HCT116 (cell line): ENCODE measurements around the gene SFTPB. TPM values are rescaled to one million over a fixed set of nuclear protein-coding genes. Genes with fewer than 3 reads are reported as not detected.

Source experiments
- ATAC-seq: fragments of 200-7000 bp; cut with Tn5 transposase; 2 replicates; pipeline ENCODE4 v1.9.1; 2020; ENCODE audit warnings: mild to moderate bottlenecking, moderate library complexity
- BruUV-seq: library from RNA; stranded (reverse); fragments of 400-500 nt; replicated peaks from 2 replicates; lab custom pipeline; 2021; lab: Mats Ljungman, UMichigan
- CTCF ChIA-PET: fragments of 300-600 bp; sonication (Branson Sonifier 250); formaldehyde crosslinking; loops from one replicate; lab custom pipeline; 2021; ENCODE audit warnings: antibody characterized with exemption; lab: Charles Lee
- POLR2A ChIA-PET: fragments of 300-600, 350-600 bp; sonication (Branson Sonifier 250); formaldehyde crosslinking; loops from one replicate; lab custom pipeline; 2021; ENCODE audit warnings: antibody characterized with exemption; lab: Charles Lee
- RAD21 ChIA-PET, 2 experiments: fragments of 300-600 bp; sonication (Branson Sonifier 250); formaldehyde crosslinking; loops; one replicate each; lab custom pipeline; 2023; ENCODE audit warnings: low total read pairs in 2 of 2; ENCODE audit not compliant: uncharacterized antibody in 2 of 2, unreplicated experiment in 2 of 2, low non-redundant PET in 1 of 2; lab: Charles Lee
- DNase-seq: peaks from one replicate; pipeline ENCODE4 v3.0.0-alpha.2; 2010; ENCODE audit warnings: low read depth, low spot score
- H2AFZ ChIP-seq: fragments of 200-600 bp; shearing (Covaris generic), sonication (generic); 2 replicates; pipeline ENCODE4 v1.6.1; 2017; ENCODE audit warnings: low read depth, mixed run types, mixed read lengths, antibody characterized with exemption, low read length; ENCODE audit not compliant: poor library complexity, severe bottlenecking
- H3K27ac ChIP-seq: 2 replicates; pipeline ENCODE4 v1.5.1; 2012; ENCODE audit warnings: low read depth, low read length
- H3K27me3 ChIP-seq: fragments of 200-600 bp; sonication (generic); 2 replicates; pipeline ENCODE4 v1.6.1; 2016; ENCODE audit warnings: mixed run types, low read length, mixed read lengths; ENCODE audit not compliant: insufficient read depth
- H3K36me3 ChIP-seq, 2 experiments: fragments of 200-500 bp in 1 of 2; fragments of 200-600 bp in 1 of 2; sonication (Bioruptor generic) in 1 of 2; sonication (generic) in 1 of 2; 2 replicates each; pipeline versions ENCODE4 v1.5.1 to v1.6.1; 2014 to 2016; ENCODE audit warnings: low read length in 2 of 2, inconsistent platforms in 1 of 2, mixed read lengths in 1 of 2, mixed run types in 1 of 2; ENCODE audit not compliant: insufficient read depth in 2 of 2, control insufficient read depth in 1 of 2
- H3K4me1 ChIP-seq, 2 experiments: fragments of 200-600 bp in 1 of 2; sonication (generic) in 1 of 2; 2 replicates each; pipeline versions ENCODE4 v1.5.1 to v1.6.1; 2012 to 2017; ENCODE audit warnings: low read length in 2 of 2, inconsistent platforms in 1 of 2, mild to moderate bottlenecking in 1 of 2, mixed read lengths in 1 of 2, mixed run types in 1 of 2, moderate library complexity in 1 of 2; ENCODE audit not compliant: insufficient read depth in 2 of 2, control insufficient read depth in 1 of 2
- H3K4me2 ChIP-seq: fragments of 200-600 bp; sonication (generic); 2 replicates; pipeline ENCODE4 v1.6.1; 2017; ENCODE audit warnings: mixed run types, low read length, mixed read lengths
- H3K4me3 ChIP-seq, 2 experiments: fragments of 200-600 bp in 1 of 2; sonication (generic) in 1 of 2; replicated peaks in 1 of 2; 2 replicates each; pipeline ENCODE4 v1.5.1; 2011 to 2016; ENCODE audit warnings: low read length in 2 of 2, control low read depth in 1 of 2, low read depth in 1 of 2, mild to moderate bottlenecking in 1 of 2, mixed read lengths in 1 of 2, mixed run types in 1 of 2
- H3K79me2 ChIP-seq: fragments of 200-600 bp; sonication (generic); 2 replicates; pipeline ENCODE4 v1.6.1; 2017; ENCODE audit warnings: mild to moderate bottlenecking, mixed run types, low read length, moderate library complexity, mixed read lengths; ENCODE audit not compliant: insufficient read depth
- H3K9ac ChIP-seq: fragments of 200-600 bp; sonication (generic); 2 replicates; pipeline ENCODE4 v1.6.1; 2016; ENCODE audit warnings: low read length, mixed read lengths
- H3K9me2 ChIP-seq: fragments of 200-600 bp; sonication (generic), shearing (Covaris generic); 2 replicates; pipeline ENCODE4 v1.6.1; 2017; ENCODE audit warnings: mixed run types, mild to moderate bottlenecking, moderate library complexity; ENCODE audit not compliant: insufficient read depth
- H3K9me3 ChIP-seq, 2 experiments: fragments of 200-500 bp in 1 of 2; fragments of 200-600 bp in 1 of 2; sonication (Bioruptor generic) in 1 of 2; sonication (generic) in 1 of 2; 2 replicates each; pipeline ENCODE4 v1.6.1; 2014 to 2017; ENCODE audit warnings: low read length in 2 of 2, mixed read lengths in 2 of 2, inconsistent platforms in 1 of 2, low read depth in 1 of 2, mild to moderate bottlenecking in 1 of 2, mixed run types in 1 of 2, moderate library complexity in 1 of 2; ENCODE audit not compliant: control insufficient read depth in 1 of 2, insufficient read depth in 1 of 2
- H4K20me1 ChIP-seq: fragments of 200-600 bp; sonication (generic), shearing (Covaris generic); 2 replicates; pipeline ENCODE4 v1.6.1; 2017; ENCODE audit warnings: mixed run types, mild to moderate bottlenecking, moderate library complexity; ENCODE audit not compliant: insufficient read depth
- CEBPB ChIP-seq: IDR thresholded peaks from 2 replicates; pipeline ENCODE4 v1.6.1; 2012; ENCODE audit warnings: low read depth
- EGR1 ChIP-seq: IDR thresholded peaks from 2 replicates; pipeline ENCODE4 v1.6.1; 2012; ENCODE audit warnings: low read depth
- ELF1 ChIP-seq: IDR thresholded peaks from 2 replicates; pipeline ENCODE4 v1.6.1; 2012; ENCODE audit warnings: low read depth, borderline replicate concordance
- EZH2 ChIP-seq: fragments of 200-600 bp; sonication (generic); IDR thresholded peaks from 2 replicates; pipeline ENCODE4 v1.6.1; 2017; ENCODE audit warnings: antibody characterized with exemption, mixed run types
- FOSL1 ChIP-seq: IDR thresholded peaks from 2 replicates; pipeline ENCODE4 v1.6.1; 2012; ENCODE audit warnings: low read depth
- POLR2A ChIP-seq: IDR thresholded peaks from 2 replicates; pipeline ENCODE4 v1.7.0; 2011; ENCODE audit warnings: borderline replicate concordance; ENCODE audit not compliant: insufficient read depth, insufficient read length; ENCODE audit errors: extremely low read depth
- POLR2AphosphoS5 ChIP-seq: IDR thresholded peaks from 2 replicates; pipeline ENCODE4 v1.6.1; 2011; ENCODE audit warnings: mild to moderate bottlenecking, low read depth, low read length, moderate library complexity
- RAD21 ChIP-seq: IDR thresholded peaks from 2 replicates; pipeline ENCODE4 v1.6.1; 2012; ENCODE audit warnings: low read depth, mild to moderate bottlenecking
- REST ChIP-seq: IDR thresholded peaks from 2 replicates; pipeline ENCODE4 v1.6.1; 2012; ENCODE audit warnings: low read depth
- SIN3A ChIP-seq: IDR thresholded peaks from 2 replicates; pipeline ENCODE4 v1.6.1; 2012; ENCODE audit warnings: low read depth
- SP1 ChIP-seq: IDR thresholded peaks from 2 replicates; pipeline ENCODE4 v1.6.1; 2012; ENCODE audit warnings: low read depth
- SRF ChIP-seq: IDR thresholded peaks from 2 replicates; pipeline ENCODE4 v1.6.1; 2012; ENCODE audit warnings: low read depth
- intact Hi-C: fragments of 100-400 bp; cut with micrococcal nuclease; formaldehyde crosslinking; loops from 2 replicates; pipeline ENCODE4 v1.10.0; 2022
- total RNA-seq: library from RNA; stranded (reverse); gene quantifications from one replicate; pipeline ENCODE4 v1.2.1, GENCODE V29; 2021; ENCODE audit not compliant: unreplicated experiment
- TF ChIP-seq, protein P1 (sequence below): IDR thresholded peaks from 2 replicates; pipeline ENCODE4 v1.6.1; 2011; ENCODE audit warnings: mild to moderate bottlenecking, low read length, moderate library complexity; ENCODE audit not compliant: insufficient replicate concordance; ENCODE audit errors: extremely low read depth

SFTPB gene
- total RNA-seq, 1 experiment from 2014 or later: 13.3 TPM

DNA sequence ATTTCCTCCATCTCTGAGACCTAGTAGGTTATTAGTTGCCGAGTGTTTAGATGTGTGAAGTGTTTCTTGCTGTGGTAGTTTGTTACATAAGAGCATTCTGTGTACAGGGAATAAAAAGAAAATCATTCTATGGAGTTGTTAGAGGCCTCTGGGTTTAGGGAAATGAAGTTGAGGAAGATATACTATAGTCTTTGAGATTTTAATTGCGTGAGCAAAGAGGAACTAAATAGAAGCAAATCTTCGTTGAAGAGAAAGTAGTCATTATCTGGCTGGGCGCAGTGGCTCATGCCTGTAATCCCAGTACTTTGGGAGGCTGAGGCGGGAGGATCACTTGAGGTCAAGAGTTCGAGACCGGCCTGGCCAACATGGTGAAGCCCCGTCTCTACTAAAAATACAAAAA, 33.0 kb downstream of the SFTPB start:
- H3K4me3 ChIP-seq: no peak overlapping the region
- no TSS peak for BruUV-seq
- no peaks in the 10 kb centered on the region for H3K9me2 ChIP-seq
- no peaks in the 10 kb centered on the region for H3K9me3 ChIP-seq
- ATAC-seq (no peak), DNase-seq (no peak)
- H3K4me2 ChIP-seq: no peak overlapping the region
- no peak overlapping the region for H3K9ac ChIP-seq
- no peak overlapping the region for H2AFZ ChIP-seq
- H3K79me2 ChIP-seq: peaks cover 56% of the 10 kb centered on the region
- CTCF ChIA-PET: no interaction called here
- no peaks in the 10 kb centered on the region for H4K20me1 ChIP-seq
- intact Hi-C loops: loop anchor here (5.0 kb wide), 1 partner anchor 92 kb away; no protein-coding TSS in a partner anchor
- no peaks in the 10 kb centered on the region for H3K4me1 ChIP-seq
- no peak overlapping the region for H3K27ac ChIP-seq
- RAD21 ChIA-PET: no interaction called here
- TF ChIP-seq POLR2A (no peak), EGR1 (no peak), RAD21 (no peak), ELF1 (no peak), POLR2AphosphoS5 (no peak), FOSL1 (no peak)
- no peaks in the 10 kb centered on the region for H3K27me3 ChIP-seq
- peaks cover 46 to 57% of the 10 kb centered on the region in 2 experiments for H3K36me3 ChIP-seq
- POLR2A ChIA-PET: no interaction called here

DNA sequence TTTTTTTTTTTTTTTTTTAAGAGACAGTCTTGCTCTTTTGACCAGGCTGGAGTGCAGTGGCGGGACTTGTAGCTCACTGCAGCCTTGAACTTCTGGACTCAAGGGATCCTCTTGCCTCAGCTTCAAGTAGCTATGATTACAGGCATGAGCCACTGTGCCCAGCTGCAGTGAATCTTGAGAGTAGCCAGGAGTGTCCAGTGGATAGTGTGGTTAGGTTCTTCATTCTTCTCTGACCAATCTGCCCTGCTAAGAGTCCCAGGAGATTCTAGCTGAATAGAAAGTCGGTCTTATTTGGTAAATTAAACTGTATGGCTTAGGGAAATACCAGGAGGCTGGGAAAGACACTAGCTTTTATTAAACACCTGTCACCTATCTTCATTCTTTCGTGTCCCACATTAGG, 36.7 kb downstream of the SFTPB start:
- DNase-seq: no peak
- ChIA-PET POLR2A (no interaction called here), CTCF (interaction anchor here (1.7 kb wide), 1 partner anchor 17 kb away, joined by 3 read pairs; no protein-coding TSS in a partner anchor)
- no peak overlapping the region for H3K27ac ChIP-seq
- H4K20me1 ChIP-seq: no peaks in the 10 kb centered on the region
- peaks cover 51% of the 10 kb centered on the region for H3K79me2 ChIP-seq
- no peaks in the 10 kb centered on the region for H3K9me3 ChIP-seq
- intact Hi-C loops: no loop called here
- H3K4me1 ChIP-seq: no peaks in the 10 kb centered on the region
- H3K9me2 ChIP-seq: no peaks in the 10 kb centered on the region
- no peak overlapping the region for H2AFZ ChIP-seq
- no TSS peak for BruUV-seq
- TF ChIP-seq CEBPB (no peak), RAD21 (no peak), REST (no peak), SRF (no peak), SP1 (no peak), EZH2 (no peak), SIN3A (no peak), POLR2AphosphoS5 (no peak)
- TF ChIP-seq, protein P1, sequence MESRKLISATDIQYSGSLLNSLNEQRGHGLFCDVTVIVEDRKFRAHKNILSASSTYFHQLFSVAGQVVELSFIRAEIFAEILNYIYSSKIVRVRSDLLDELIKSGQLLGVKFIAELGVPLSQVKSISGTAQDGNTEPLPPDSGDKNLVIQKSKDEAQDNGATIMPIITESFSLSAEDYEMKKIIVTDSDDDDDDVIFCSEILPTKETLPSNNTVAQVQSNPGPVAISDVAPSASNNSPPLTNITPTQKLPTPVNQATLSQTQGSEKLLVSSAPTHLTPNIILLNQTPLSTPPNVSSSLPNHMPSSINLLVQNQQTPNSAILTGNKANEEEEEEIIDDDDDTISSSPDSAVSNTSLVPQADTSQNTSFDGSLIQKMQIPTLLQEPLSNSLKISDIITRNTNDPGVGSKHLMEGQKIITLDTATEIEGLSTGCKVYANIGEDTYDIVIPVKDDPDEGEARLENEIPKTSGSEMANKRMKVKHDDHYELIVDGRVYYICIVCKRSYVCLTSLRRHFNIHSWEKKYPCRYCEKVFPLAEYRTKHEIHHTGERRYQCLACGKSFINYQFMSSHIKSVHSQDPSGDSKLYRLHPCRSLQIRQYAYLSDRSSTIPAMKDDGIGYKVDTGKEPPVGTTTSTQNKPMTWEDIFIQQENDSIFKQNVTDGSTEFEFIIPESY: no peak
- TF ChIP-seq, all 23 proteins: peak for 0
- ATAC-seq: no peak
- H3K9ac ChIP-seq: no peak overlapping the region
- H3K4me3 ChIP-seq: no peak overlapping the region
- no peaks in the 10 kb centered on the region for H3K27me3 ChIP-seq
- no peak overlapping the region for H3K4me2 ChIP-seq
- RAD21 ChIA-PET: no interaction called here
- peaks cover 48 to 58% of the 10 kb centered on the region in 2 experiments for H3K36me3 ChIP-seq
